ENCODE results near the gene KCNIP4. TPM values are rescaled to one million over a fixed set of nuclear protein-coding genes. Genes with fewer than 3 reads are reported as not detected.

KCNIP4 gene
- total and polyA plus RNA-seq, 2 of the 4 experiments (the other 2 are of a cell fraction) = not detected

Small RNA genes within 50 kb of the gene (microRNA-seq; reads per million reads assigned to microRNA genes)
- gene MIR7978 (ENCODE audit: unreplicated experiment) = not detected
